GM19043 (cell line): ENCODE measurements around the gene SIX3.

Experiments
- ATAC-seq: cut with Tn5 transposase; IDR thresholded peaks from one replicate; pipeline ENCODE4 v1.9.1; 2021; ENCODE audit warnings: low read depth; ENCODE audit not compliant: unreplicated experiment

The SIX3 gene

DNA sequence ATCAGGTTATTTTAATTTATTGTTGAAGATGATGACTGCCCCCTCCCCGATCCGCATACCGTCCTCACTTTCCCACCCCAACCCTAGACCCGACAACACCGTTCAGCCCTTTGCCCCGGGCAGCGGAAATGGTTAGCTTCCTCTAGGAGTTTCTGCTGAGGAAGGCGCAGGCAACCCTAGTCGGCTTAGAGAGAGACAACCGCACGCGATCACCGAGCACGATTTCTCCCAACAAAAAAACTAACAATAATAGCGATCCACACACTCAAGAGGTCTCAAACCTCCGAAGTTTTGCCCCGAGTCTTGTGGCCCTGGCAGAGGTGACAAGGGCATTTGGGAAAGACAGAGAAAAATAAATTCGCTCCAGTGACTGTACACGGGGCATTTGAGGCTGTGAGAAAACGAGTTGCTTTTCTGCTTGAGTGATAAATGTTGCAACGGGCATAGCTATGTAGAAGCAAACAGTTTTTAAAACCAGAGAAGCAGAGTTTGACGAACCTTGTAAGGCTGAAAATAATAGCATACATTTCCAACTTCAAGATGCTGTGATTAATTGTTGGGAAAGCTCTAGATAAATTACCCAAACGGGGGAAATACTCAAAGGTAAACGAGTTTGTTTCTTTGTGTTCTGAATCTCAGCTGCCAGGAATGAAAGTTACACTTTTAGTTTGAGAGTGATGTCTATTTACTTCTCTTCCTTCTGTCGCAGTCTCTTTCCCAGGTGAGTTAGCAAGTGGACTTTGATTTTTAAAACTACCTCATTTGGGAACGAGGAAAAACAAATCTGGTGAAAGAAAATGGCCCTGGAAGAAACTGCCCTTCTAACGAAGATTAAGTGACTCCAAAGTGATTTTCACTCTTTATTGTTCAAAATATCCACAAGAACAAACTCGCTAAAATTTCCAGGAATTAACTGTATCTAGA lies 11.0 kb upstream of the SIX3 start:
- no peak for ATAC-seq

DNA sequence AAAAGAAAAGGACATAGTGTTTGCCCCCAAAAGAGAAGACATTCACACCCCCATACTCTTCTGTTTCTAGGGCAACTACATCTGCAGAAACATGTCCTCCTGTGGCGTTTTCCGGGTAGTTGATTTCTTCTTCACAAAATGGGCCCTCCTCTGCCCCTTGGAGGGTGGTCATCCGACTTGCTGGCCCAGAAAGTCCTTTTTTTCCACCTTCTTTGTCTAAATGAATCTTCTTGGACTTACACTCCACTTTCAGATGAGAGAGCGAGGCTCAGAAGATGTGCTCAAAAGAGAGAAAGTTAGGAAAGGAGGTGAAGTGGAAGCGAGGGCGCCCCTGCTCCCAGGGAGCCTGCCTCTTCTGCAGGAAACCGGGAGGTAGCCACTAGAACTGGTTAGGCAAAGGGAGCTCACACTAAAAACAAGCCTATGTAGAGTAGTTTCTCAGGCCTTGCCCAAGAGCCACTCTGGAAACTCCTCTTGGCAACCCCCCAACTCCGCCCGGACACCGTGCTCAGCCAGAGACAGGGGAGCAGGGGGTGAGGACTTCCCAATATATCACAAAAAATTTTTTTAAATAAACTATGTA lies 10.2 kb upstream of the SIX3 start:
- ATAC-seq: no peak

DNA sequence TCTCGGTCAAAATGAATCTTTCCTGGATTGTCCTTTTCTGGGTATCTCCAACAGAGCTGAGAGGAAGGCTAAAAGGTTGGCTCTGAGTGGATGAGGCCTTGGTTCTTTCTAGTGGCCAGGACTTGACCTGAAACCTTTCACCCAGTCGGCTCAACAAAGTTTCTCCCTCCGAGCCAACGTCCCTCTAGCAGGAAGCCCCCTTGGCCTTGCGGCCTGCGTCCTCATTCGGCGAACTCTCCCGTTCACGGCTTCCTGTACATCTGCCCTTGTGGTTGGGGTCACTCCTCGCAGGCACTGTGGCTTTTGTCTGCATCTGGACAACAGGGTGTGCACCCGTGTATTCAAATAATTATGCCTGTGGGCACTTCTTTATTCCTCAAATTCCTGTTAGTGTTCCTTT lies 9.4 kb upstream of the SIX3 start:
- ATAC-seq: no peak

DNA sequence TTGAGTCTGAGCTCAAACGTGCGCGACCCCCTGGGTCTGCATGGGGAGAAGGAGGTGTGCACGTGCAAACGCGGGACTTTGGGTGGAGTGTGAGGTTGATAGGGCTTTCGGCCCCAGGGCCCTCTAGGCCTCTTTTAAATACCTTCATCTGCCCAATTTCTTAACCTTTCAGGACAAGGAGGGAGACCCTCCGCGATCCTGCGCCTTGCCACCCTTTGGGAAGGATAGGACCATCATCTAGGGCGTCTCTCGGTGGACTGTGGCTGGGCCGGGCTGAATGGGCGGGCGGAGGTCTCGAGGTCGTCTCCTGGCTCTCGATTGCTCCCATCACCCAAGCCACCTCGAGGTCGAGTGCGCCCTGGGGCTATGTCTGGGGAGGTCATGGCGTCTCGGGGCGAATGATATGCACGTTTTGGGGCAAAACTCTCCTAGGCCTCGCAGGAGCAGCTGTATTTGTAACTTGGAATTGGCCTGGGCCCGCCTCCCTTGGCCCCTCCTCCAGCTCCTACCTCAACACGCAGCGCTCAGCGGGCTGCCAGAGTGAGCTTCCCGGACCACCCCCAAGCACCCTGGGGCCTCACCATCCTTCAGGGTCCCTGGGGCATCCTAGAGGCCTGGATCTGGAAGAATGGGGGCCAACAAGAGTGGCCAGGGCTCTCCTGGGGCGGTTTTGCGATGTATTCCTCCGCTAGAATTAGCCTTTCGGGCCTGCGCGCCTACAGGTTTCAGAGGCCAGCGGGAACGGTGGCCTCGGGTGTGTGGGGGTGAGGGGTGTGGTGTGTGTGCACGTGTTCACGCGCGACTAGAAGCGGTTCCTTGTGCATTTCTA lies 8.7 kb upstream of the SIX3 start:
- ATAC-seq: no peak

GRCh38 chr2:44933434-44933951 lies 8.0 kb upstream of the SIX3 start:
- no peak for ATAC-seq

DNA sequence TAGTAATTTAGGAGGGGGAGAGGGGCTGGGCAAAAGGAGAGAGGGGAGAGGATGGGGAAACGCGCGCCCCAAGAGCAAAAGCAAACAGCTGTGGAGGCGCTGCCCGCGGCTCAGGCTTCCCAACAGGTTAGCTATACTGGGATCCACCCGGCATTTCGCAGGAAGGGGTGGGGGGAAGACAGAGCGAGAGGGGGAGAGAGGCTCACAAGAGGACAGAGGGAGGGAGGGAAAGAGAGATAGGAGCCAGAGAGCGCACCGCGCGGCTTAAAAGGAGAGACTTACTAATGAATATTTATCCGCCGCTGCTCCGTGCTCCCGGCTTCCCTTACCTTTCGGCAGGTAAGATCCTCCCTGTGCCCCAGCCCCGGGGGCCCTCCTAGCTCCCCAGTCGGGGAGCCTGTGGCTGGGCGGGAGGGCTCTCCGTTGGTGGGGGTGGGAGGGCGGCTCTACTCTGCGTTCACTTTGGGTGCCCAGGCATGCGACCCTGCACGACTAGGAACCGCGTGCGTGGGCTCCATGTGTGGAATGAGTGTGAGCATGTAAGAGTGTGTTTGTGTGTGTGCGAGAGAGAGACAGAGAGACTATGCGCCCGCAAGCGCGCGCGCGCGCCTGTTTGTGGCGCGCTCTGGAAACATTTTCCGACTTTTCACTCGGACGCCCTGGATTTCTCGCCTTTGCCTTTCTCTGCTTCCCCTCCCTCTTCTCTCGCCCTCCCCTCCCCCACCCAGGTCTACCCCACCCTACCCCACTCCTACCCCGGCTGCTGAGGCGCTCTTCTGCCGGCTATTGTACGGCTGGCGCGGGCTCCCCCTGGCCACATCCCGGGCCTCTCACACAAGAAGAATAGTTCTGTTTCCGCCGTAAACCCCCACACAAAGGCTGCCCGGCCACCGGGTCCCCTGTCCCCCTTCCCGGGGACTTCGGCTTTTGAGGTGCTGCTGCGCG lies 7.2 kb upstream of the SIX3 start:
- no peak for ATAC-seq

- ATAC-seq: no peak
Measured at GRCh38 chr2:44934983-44935728, 6.3 kb upstream of the SIX3 start.

DNA sequence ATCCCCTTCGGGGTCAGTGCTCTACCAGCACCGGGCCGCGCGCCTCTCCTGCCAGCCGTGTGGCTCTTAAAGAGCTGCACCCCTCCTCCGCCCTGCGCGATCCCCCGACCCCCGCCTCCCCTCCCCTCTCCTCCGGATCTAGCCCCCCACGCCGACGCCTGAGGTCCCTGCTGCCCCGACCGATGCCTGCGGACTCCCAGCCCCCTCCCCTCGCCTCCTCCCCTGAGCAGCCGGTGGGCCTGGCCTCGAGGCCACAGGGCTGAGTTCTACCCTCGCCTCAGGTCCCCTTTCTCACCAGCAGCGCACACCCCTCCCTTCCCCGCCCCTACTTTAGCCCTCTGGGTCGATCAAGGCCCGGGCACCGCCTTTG lies 5.8 kb upstream of the SIX3 start:
- ATAC-seq: no peak

- ATAC-seq: no peak
Measured at GRCh38 chr2:44936275-44936674, 5.2 kb upstream of the SIX3 start.

- no peak for ATAC-seq
Measured at GRCh38 chr2:44936715-44937687, 4.5 kb upstream of the SIX3 start.

DNA sequence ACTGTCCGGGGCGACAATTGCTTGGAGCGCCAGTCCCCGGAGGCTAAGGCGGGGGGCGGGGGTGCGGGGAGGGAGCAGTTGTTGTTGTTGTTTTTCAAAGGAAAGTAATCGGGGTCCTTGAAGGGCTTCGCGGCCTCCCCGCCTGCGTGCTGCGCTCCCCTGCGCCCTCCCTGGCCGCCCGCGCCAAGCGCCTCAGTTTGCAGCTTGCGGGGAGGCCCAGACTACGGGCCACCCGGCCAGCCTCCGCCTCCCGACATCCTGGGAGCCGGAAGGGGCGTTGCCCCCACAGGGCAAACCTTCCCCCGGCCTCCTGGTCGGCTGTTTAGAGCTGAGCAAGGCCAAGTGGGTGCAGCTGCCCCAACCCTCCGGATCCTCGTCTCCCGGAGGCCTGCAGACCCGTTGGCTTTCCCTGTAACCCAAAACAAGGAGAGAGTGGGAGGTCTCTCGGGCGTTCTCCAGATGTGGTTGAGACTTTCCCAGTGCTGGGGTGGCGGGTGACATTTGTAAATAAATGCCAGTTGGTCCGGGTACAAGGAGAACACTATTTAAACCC lies 3.7 kb upstream of the SIX3 start:
- no peak for ATAC-seq

DNA sequence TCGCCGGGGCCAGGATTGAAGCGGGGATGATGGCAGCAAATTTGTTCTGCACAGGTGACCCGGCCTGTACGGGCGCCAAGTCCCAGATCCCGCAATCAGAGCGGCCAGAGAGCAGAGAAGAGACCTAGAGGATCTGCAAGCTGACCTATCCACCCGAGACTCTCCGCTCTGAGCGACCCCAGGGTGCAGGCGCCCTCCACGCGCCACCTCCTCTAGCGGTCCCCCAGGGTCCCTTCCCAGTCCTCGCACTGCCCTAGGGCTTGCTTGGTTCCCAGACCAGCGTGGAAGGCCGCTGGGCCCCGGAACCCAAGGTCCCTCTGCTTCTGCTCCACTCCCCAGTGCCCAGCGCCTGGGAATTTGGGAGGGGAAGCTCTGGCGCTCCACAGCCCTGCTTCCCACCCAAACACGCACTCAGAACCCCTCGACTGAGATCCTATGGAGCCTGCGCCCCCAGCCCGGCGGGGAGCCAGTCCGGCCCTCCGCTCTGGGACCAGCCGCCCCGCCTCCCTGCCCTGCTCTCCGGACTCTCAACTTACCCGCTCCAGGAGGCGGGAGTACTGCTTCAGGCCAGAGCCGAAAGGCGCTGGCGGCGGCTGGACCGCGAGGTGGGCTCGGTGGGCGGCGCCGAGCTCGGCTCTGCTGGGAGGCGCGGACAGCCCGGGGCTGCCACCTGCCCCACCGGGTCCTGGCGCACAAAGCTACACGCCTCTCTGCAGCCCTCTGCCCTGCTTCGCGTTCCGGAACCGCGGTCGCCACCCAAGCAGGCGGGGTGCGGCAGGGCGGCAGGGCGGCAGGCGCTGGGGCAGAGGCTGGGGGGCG lies 3.0 kb upstream of the SIX3 start:
- ATAC-seq: no peak

GRCh38 chr2:44939106-44940048 lies 2.1 kb upstream of the SIX3 start:
- ATAC-seq: no peak

DNA sequence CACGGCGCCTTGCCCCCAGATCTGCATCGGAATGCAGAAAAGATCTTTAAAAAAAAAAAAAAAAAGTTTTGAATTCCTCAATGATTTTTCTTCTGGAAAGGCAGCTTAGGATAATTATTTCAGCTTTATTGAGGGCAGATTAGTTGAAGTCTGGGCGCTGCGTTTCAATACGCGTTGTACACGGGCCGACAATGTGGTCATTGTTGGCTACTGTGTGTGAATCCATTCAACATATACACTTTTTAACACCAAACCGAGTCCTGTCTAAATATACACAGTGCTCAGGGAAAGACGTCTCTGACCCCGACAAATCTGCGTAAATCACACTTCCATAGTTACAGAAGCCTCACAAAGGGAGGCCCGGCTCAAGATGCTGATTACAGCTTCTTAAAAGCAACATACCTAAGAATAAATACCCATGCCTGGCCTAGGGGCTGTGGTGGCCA lies 1.4 kb upstream of the SIX3 start:
- ATAC-seq: no peak

- no peak for ATAC-seq
Measured at GRCh38 chr2:44940732-44941464, 604 bp upstream of the SIX3 start.
